GM21619 (cell line): ENCODE data around the gene NT5DC4.

Experiments
- ATAC-seq: cut with Tn5 transposase; IDR thresholded peaks from one replicate; pipeline ENCODE4 v1.9.1; 2021; ENCODE audit not compliant: unreplicated experiment

The NT5DC4 gene

DNA sequence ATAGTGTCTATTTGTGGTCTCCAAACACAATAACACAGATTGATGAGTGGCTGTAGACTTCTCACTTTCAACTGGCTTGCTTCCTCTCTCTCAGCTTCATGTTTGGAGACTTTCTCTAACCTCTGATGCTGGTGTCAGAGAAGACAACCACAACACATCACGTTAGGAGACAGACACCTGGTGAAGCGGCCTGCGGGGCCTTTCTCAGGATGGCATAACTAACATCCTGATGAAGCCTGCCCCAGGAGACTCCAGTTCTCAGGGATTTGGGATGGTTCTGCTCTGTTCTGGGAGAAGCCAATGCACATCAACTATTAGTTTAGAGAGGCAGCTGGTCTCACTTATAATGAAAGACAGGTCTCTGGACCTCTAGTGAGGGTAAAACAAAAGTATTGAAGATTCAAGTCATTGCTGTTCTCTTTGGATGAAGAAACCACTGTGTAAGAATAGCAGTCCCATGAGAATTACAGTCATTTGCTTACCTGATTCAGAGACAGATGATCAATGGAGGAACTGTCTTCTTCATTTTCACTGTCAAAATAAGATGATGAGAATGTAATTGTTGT lies 61.5 kb downstream of the NT5DC4 start:
- peak; percentile 85 for ATAC-seq

DNA sequence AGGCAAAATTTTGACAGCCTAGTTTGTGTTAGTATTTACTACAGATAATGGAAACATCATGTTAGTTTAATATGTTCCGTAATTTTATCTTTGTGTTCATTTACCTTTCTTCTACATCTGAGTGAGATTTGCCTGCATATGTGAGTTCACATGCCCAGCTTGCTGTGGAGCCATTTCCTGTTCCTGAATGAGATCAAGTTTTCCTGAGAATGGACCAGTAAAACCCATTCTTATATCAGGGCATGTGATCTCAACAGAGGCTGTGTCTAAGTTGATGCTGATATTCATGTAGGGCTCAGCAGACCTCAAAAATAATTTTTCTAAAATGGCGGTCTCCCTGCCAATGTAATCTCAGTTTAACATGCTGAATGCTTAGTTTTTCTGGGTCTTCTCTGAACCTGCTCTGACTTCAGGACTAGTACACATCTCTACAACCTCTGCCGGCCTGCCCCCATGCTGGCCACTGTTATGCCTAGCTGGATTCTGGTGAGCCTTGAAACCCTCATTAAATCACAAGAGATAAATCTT lies 62.4 kb downstream of the NT5DC4 start:
- no peak for ATAC-seq

- ATAC-seq: no peak
Measured at GRCh38 chr2:112784199-112785189, 63.7 kb downstream of the NT5DC4 start, which contains the start of gene IL1A. TSS of gene IL1A (minus strand) at chr2:112784493. CDS start at chr2:112783770, 723 bp downstream.

- ATAC-seq: no peak
Measured at GRCh38 chr2:112787294-112787693, 66.5 kb downstream of the NT5DC4 start.

DNA sequence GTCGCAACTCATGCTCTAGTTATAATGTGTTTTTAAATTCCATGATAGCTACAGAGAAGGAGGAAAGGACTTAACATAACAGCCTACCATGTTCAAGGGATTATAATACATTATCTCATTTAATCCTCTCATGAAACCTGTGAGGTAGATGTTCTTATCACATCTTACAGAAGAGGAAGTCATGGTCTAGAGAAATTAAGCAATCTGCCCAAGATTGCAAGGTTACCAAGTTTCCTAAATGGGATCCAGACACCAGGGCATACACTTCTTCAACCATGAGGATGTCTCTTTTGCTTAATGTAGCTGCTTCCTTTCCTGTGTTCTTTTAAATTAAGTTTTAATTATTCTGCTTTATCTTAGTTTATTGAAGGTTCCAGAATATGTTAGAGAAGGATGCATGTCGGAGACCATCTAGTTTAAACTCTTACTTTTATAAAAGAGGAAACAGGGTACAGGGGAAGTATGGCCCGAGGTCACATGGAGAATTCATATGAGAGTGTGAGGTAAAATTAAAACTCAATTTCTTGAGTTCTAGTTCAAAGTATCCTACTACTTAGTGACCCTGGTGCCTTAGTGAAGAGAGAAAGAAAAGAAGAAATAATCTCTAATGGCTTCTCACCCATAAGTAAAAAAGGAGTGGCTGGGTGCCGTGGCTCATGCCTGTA lies 67.0 kb downstream of the NT5DC4 start:
- no peak for ATAC-seq

GRCh38 chr2:112788653-112789052 lies 67.8 kb downstream of the NT5DC4 start:
- no peak for ATAC-seq
